IPS-NIHi11 (cell line): ENCODE results near the gene YIF1B.

Experiments used
- DNase-seq: peaks from one replicate; pipeline ENCODE4 v3.0.0; 2012; ENCODE audit warnings: mixed read lengths, low spot score

Gene YIF1B

DNA sequence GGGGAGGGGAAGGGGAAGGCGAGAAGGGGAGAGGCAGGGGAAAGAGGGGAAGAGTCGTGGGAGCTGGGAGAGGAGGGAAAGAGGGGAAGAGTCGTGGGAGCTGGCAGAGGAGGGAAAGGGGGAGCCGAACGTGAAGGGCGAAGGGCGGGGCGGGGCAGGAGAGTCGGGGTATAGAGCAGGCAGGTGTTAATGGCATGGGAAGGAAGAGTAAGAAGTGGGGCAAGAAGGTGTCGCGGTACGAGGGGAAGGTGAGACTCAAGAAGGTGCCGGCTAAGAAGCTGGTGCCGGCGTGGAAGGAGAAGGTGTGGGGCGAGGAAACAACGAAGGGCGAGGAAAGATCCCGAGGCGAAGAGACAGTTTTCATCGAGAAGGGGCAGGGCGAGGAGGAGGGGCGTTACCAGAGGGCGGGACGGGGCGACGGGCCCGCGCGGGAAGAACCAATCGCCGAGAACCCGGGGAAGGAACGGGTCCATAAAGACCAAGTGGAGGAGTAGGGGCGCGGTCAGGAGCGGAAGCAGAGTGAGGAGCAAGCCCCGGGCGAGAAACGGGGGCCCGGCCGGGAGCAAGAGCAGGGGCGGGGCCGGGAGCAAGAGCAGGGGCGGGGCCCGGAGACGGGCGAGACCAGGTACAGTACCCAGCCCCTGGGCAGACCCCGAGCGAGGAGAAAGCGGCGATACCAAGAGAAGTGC, 20.3 kb upstream of the YIF1B start:
- DNase-seq = peak; percentile 89

DNA sequence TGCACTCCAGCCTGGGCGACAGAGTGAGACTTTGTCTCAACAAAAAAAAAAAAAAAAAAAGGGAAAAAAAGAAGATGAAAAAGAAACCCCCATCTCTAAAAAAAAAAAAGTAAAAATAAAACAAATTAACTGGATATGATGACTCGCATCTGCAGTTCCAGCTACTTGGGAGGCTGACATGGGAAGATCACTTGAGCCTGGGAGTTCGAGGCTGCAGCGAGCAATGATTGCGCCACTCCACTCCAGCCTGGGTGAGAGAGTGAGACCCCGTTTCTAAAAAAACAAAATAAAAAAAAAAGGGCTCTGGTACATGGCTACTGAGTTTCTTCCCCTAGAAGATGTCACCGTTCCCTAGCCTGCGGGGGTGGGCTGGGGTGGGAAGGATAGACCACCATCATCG, 17.5 kb upstream of the YIF1B start:
- DNase-seq = no peak

DNA sequence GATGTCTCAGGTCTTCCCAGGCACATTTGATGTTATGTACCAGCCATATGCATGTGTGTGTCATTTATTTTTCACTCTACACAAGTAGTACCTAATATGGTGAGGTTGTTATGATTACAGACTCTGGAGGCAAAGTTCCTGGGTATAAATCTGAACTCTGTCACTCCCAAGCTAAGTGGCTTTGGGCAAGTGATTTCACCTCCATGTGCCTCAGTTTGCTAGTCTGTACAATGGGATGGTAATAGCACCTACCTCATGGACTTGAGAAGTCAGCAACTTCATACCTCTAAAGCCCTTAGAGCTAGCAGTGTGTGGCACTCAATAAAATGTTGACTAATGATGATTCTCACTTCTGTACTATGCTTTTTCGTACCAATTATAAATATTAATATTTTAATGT, 16.0 kb upstream of the YIF1B start:
- DNase-seq = no peak

DNA sequence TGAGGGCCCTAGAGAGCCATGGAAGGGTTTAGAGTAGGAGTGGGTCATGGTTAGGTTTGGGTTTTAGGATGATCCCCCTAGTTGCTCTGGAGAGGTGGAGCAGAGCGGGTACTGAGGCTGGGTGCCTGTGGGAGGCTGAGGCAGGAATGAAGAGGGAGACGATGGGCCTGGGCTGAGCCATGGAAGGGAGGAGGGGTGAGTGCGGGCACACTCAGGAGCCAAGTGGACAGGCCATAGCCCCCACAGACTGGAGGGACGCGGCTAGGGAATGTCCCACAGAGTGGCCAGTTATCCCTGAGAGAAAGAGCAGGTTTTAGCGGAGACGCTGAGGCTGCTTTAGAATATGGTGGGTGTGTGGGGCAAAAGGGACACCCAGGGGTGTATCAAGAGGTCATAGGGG, 13.9 kb upstream of the YIF1B start:
- no peak for DNase-seq

DNA sequence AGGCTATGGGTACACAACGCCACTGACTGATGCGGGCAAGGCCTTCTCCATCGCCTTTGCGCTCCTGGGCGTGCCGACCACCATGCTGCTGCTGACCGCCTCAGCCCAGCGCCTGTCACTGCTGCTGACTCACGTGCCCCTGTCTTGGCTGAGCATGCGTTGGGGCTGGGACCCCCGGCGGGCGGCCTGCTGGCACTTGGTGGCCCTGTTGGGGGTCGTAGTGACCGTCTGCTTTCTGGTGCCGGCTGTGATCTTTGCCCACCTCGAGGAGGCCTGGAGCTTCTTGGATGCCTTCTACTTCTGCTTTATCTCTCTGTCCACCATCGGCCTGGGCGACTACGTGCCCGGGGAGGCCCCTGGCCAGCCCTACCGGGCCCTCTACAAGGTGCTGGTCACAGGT, 10.8 kb upstream of the YIF1B start:
- no peak for DNase-seq

DNA sequence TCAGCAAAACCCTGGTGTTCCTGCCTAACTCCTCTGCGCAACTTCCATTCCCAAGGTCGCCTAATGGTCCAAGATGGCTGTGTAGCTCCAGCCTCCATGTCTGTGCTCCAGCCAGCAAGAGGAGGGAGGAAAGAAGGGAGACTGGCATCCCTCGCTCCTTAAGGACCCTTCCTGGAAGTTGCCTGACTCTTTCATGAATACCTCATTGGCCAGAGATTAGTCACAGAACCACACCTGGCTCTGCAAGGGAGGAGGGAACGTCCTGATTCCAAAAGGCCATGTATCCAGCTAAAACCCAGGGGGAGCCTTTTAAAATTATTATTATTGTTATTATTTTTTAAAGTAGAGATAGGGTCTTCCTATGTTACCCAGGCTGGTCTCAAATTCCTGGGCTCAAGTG, 8.7 kb upstream of the YIF1B start:
- no peak for DNase-seq

DNA sequence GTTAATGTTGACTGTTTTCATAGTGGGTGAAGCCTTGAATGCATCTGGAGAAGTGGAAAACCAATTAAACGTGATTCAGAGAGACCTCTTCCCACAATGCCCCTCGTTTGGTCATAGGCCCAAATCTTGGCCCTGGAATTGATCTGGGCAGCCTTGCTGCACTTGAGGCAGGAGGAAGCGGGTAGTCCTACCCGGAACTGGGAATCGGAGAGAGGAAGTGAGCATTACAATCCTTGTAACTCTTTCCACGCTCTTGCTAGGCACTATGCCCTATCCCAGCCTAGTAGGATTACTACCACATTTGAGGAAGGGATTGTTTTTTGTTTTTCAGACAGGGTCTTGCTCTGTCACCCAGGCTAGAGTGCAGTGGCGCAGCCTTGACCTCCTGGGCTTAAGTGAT, 7.5 kb upstream of the YIF1B start:
- DNase-seq = no peak

DNA sequence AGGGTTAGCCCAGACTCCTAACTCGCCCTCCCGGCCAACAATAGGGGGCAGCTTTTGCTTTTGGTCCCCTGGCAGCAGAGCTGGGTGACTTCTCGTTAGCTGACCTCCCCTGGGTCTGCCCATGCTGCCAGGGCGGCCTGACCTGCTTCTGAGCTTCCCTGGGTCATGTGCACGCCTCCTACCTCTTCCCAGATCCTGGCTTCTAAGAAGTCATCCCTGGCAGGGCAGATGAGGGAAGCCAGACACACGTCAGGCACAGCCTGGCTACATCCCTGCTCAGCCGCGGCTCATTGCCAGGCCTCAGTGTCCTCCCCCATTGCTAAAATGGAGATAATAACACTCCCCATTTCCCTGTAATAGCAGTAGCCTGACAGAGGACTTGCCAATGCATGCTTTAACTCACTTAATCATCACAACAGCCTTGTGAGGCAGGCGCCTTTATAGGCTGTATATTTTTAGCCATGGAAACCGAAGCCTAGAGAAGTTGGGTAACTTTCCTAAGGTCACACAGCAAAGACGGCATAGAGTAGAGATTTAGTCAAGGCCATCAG, 6.0 kb upstream of the YIF1B start:
- DNase-seq = no peak

DNA sequence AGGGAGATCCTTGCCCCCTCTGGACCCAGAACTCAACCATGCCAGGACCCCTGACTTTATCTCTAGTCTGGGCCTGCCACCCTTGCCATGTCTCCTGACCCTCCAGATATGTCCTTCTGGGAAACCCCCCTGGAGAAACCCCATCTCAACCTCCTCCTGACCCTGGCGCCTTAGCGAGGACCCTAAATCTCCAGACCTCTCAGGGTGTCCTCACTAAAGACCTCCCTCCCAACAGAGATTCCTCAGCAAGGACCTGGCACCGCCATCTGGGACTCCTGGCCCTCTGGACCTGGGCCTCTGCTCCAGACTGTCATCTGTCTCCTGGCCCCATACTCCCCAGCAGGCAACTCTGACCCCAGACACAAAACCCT, 5.2 kb upstream of the YIF1B start:
- DNase-seq = no peak

DNA sequence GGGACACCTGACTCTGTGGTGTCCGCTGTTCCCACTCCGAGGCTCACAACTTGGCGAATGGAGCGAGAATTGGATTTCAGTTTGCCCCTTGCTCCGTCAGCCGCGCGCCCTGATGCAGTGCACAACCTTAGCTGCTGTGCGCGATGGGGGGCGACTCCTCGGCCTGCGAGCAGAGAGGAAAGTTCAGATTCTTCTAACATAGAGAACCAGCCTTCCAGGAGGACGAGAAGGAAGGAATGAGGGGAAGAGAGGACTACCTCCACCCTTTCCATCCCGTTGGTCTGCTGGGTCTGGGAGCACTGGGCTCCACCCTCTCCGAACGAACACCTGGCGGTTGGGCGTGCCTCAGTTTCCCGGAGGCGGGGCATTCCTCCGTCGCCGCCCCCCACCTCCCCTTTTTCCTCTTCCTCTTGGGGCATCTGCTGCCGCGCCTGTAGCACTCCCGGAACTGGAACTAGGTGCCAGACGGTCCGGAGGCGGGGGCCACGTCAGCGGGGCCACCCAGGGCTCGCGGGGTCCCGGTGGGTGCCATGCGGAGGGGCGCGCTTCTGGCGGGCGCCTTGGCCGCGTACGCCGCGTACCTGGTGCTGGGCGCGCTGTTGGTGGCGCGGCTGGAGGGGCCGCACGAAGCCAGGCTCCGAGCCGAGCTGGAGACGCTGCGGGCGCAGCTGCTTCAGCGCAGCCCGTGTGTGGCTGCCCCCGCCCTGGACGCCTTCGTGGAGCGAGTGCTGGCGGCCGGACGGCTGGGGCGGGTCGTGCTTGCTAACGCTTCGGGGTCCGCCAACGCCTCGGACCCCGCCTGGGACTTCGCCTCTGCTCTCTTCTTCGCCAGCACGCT, 3.9 kb upstream of the YIF1B start, which contains the start of gene KCNK6:
Gene KCNK6, plus strand, starts transcription at position 425 of the 838 bp plus-strand sequence. Its CDS starts 106 bp downstream, at position 531.
- peak; percentile 49 for DNase-seq

DNA sequence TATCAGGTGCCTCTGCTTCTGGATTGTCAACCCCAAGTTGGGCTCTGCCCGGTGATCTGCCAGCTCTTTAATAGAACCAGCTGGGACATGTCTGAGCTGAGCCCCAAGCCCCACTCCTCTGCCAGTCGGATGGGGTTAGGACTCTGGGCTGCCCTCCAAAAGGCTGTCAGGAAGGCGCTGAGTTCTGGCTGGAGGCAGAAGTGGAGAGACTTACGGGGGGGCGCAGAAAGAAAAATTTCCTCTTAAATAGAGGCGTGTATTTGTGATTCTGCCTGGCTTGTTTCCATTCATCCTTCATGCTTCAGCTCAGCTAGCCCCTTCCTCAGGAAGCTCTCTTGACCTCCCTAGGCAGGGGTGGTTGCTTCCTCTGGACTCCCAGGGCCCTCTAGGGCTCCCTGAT, 2.9 kb upstream of the YIF1B start:
- no peak for DNase-seq

DNA sequence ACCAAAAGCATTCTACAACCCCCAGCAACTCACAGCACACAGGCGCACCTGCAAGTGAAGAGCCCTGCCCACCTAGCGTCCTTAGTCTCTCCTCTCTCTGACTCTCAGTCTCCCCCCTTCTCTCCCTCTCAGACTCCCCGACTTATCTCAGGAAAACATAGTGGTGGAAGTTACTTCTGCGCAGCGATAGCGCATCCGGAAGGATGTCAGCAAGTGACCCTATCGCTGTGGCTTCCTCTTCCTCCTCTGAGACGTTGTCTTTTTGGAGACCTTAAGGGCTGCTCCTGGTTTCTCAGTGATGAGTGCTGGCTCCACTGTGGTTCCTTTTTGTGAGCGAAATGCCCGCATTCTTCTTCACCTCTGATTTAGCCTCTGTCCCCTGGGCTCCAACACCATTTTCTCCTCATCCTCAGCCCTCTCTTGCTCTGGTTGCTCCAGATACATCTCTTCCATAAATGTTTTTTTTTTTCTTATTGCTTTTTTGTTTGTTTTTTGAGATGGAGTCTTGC, 1.4 kb upstream of the YIF1B start:
- no peak for DNase-seq

DNA sequence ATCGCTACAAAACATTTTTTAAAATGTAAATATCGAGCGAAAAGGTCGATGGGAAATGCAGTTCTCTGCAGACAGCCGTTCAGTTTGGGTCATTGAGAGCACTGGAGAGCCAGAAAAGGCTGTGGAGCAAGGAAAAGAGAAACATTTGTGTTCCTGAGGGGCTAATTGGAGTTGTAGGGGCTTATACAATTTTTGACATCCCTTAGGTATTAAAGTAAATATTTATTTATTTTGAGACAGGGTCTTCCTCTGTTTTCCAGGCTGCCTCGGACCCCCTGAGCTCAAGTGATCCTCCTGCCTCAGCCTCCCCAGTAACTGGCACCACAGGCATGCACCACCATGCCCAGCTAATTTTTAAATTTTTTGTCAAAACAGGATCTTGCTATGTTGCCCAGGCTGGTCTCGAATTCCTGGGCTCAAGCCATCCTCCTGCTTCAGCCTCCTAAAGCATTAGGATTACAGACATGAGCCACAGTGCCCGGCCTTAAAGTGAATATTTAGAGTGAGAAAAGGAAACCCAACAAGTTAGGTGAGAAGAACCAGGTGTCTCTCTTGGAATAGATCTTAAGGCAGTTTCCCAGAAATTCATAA, 825 bp upstream of the YIF1B start:
- DNase-seq = no peak

DNA sequence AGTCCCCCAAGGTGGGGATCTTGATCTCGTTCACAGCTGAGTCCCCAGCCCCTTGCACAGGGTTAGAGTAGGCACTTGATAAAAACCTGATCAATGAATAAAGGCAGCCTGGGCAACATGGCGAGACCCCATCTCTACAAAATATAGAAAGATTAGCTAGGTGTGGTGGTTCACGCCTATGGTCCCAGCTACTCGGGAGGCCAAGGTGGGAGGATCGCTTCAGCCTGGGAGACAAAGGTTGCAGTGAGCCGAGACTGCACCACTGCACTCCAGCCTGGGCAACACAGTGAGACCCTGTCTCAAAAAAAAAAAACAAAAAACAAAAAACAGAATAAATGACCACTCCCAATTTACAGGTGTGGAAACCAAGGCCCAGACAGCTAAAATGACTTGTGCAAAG, 4.8 kb downstream of the YIF1B start:
- no peak for DNase-seq

DNA sequence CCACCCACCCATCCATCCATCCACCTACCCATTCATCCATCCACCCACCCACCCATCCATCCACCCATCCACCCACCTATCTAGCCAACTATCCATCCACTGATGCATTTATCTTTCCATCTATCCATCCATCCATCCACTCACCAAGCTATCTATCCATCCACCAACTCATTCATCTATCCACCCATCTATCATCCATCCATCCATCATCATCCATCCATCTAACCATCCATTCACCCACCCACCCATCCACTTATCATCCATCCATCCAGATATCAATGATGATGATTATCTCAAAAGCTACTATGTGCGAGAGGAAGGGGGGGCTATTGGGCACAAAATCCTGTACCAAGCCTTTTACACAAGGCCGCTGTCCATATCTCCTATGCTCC, 5.5 kb downstream of the YIF1B start:
- DNase-seq = no peak

DNA sequence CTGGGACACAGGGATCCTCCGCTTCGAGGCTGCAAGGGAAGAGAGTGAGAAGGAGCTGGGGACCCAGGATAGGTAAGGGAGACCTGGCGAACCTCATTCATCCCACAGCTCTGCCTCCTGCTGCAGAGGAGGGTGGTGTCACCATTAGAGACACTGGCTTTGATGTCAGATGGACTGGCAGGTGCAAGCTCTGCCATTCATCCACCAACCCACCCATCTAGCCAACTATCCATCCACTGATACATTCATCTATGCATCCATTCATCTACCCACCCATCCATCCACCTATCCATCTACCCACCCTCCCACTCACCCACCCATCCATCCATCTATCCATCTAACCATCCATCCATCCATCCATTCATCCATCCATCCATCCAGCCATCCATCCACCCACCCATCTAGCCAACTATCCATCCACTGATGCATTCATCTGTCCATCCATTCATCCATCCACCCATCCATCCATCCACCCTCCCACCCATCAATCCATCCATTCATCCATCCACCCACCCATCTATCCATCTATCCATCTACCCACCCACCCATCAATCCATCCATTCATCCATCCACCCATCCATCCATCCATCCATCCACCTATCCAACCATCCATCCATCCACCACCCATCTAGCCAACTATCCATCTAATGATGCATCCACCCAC, 6.0 kb downstream of the YIF1B start:
- no peak for DNase-seq

DNA sequence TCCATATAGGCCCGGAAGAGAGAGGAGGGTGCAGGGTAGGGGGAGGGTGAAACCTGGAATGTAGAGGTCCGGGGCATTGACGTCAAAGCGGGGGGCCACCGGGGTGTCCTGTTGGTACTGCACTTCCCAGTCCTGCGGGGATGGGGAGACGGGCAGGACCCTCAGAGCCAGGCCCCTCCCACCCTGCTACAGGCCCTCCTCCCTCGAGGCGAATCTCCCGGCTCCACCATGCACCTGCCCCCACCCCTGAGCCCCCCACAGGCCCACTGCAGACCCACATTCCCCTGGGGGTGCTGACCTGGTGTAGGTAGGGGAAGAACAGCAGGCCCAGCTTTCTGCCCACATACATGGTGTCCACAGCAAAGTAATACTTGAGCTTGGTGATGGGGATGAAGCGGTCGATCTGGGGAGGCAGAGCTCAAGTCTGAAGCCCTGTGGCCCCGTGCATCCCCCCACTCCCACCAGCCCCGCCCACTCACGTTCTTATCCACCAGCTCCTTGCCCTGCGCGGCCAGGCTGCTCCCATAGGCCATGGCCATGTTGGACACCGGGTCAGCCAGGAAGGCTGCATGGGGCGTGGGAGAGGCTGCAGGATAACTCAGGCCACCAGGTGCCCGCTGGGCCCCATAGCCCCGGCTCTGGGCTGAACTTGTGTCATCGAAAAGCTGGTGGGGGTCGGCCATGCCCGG, 6.7 kb downstream of the YIF1B start:
- no peak for DNase-seq

DNA sequence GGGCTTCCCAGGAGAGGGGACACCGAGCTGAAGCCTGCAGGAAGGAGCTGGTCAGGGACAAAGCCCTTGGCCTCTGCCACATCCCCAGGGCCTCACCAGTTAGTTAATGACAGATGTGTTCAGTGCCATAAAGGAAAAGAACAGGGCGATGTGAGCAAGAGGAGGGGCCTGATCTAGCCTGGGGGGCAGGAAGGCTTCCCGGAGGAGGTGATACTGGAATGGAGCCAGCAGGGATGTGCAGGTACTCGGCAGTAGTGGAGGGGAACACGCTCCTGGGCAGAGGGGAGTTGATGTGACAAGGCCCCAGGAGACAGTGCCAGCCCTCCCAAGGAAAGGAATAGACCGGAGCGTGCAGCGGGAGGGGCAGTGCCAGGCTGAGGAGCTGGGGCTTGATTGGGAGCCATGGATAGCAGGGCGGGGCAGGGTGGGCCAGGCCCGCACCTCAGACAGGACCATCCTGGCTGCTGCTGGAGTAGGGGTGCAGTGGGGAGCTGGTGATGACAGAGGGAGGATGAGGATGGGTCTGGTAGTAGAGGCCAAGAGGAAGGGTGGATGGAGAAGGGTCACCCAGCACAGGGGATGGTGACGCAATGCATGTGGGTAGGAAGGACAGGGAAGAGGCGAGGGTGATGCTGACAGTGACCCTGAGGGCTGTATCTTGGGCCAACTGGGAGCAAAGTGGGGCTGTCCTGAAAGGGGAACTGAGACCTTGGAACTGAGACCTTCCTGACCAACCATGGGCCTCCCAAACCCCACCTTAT, 7.6 kb downstream of the YIF1B start:
- DNase-seq = no peak

DNA sequence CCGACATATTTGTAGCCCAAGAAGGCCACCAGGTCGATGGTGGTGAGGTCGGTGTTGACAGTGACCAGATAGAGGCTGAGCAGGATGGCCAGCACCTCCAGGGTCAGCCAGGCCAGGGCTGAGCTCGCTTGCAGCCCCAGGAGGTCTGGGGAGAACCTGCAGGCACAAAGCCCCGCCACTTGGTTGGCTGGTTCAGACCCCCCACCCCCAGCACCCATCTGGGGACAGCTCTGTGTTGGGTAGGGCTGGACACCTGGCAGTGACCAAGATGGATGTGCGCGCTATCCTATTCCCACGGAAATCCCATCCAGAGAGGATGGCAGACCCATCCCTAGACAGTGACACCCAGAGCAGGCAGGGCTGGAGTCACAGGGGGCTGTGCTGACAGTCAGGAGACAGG, 8.2 kb downstream of the YIF1B start:
- no peak for DNase-seq

DNA sequence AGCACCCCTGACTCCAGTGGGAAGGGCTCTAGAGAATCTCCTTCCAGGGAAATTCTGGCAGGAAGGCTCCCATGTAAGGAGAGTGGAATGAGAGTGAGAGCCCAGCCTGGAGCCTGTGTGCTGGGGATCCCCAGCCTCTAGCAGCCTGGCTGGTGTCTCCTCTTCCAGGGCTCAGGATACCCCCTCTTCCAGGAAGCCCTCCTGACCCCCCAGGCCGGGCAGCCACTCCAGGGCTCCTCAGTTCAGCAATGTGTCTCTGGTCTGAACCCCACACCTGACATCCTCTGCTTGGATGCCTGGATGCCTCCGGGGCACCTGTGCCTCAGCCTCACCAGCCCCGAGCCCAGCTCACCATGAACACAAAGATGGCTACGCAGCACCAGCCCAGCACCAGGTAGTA, 8.7 kb downstream of the YIF1B start:
- no peak for DNase-seq

DNA sequence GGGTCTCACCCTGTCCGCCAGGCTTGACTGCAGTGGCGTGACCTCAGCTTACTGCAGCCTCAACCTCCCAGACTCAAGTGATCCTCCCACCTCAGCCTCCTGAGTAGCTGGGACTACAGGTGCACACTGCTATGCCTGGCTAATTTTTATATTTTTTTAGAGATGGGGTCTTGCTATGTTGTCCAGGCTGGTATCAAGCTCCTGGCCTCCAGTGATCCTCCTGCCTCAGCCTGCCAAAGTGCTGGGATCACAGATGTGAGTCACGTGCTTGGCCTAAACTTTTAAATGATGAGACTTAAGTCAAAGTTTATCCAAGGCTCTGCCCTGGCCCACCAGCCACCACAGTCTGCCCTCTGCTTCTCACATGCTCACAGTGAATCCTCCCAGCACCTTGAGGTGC, 9.5 kb downstream of the YIF1B start:
- DNase-seq = no peak
